GM19099 (cell line): ENCODE measurements around the gene BCOR.

Experiments
- POLR2A ChIP-seq: IDR thresholded peaks from 3 replicates; pipeline ENCODE4 v1.6.1; 2011; ENCODE audit warnings: low read depth; ENCODE audit not compliant: insufficient read length; ENCODE audit errors: extremely low read depth

The BCOR gene

DNA sequence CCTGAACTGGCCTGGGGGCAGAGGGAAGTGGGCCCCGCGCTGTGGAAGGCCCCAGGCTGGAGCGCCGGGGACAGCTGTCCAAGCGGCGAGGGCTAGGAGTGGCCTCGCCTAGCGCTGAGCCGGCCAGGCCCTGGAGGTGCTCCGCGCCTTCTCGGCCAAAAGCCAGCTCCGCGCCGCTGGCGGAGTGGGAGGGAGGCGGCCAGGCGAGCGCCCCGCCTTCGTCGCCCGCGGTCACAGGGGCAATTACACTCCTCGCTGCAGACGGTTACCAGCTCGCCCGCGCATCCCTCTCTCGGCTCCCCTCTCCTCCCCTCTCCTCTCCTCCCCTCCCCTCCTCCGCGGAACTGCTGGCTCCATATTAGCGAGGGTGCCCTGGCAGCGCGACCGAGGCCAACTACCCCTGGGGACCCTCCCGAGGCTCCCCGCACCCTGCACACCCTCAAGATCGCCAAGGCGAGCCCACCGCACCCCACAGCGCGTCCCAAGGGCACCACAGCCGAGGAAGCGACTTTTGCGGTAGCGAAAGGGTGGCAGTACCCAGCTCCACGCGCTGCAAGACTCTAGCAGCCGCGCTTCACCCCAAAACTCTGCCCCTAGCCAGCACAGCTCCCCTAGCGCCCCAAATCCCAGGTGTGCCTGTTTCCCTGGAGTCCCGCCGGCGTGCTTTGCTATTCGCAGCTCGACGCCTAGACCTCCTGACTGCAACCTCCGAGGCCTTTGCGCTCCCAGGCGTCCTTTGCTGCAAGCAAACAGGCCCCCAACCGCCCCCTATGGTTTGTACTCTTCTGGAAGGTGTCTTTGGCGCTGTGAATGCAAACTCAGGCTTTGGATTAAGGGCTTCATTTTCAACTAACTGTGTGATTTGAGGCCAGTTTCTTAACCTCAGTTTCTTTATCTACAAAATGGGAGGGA lies 91.4 kb downstream of the BCOR start:
- no peak for TF ChIP-seq POLR2A

- no peak for TF ChIP-seq POLR2A
Measured at GRCh38 chrX:40005292-40006011, 92.3 kb downstream of the BCOR start.

DNA sequence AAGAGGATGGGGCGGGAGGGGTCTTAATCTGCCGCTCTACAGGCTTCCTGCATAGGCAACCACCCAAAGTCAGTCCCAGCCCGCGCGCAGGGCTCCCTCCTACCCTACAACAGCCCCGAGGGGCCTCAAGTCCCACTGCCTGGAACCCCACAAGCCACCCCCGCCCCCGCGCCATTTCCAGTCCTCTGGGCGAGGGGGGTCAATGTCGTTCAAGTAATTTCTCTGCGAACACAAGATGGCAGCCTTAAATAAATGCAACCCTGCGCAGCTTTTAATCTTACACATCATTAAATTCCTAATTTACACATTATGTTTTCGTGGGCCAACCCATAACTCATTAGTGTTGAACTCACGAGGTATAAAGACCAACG lies 92.9 kb downstream of the BCOR start:
- no peak for TF ChIP-seq POLR2A

- TF ChIP-seq POLR2A: no peak
Measured at GRCh38 chrX:40004246-40004535, 93.6 kb downstream of the BCOR start.

GRCh38 chrX:40003428-40004245 lies 94.1 kb downstream of the BCOR start:
- TF ChIP-seq POLR2A: no peak

GRCh38 chrX:40003071-40003427 lies 94.7 kb downstream of the BCOR start:
- no peak for TF ChIP-seq POLR2A
